ENCODE results near the gene FLII. TPM values are rescaled to one million over a fixed set of nuclear protein-coding genes. Genes with fewer than 3 reads are reported as not detected.
"Not testable (repeated sequence)": the region's sequence is repeated elsewhere in the genome, so short reads cannot be mapped to it uniquely, and the experiment has no call there.

The FLII gene
- total RNA-seq, 1 experiment from 2014 or later = 203 TPM

GRCh38 chr17:18233803-18234518 lies 24.6 kb downstream of the FLII start:
- no peak overlapping the region for H3K4me3 ChIP-seq
- DNase-seq = no peak
- no peaks in the 10 kb centered on the region for H3K27me3 ChIP-seq
- no peaks in the 10 kb centered on the region for H3K9me3 ChIP-seq
- H3K36me3 ChIP-seq = no peaks in the 10 kb centered on the region

GRCh38 chr17:18231164-18231563 lies 27.4 kb downstream of the FLII start:
- H3K9me3 ChIP-seq = no peaks in the 10 kb centered on the region
- no peak for DNase-seq
- H3K27me3 ChIP-seq = no peaks in the 10 kb centered on the region
- H3K4me3 ChIP-seq = no peak overlapping the region
- no peaks in the 10 kb centered on the region for H3K36me3 ChIP-seq

- Histone ChIP-seq H3K9me3 (no peaks in the 10 kb centered on the region), H3K27me3 (no peaks in the 10 kb centered on the region), H3K4me3 (no peak overlapping the region), H3K36me3 (no peaks in the 10 kb centered on the region)
- no peak for DNase-seq
Measured at GRCh38 chr17:18230288-18231141, 28.0 kb downstream of the FLII start.

- Histone ChIP-seq H3K27me3 (no peaks in the 10 kb centered on the region), H3K4me3 (no peak overlapping the region), H3K36me3 (no peaks in the 10 kb centered on the region), H3K9me3 (no peaks in the 10 kb centered on the region)
- no peak for DNase-seq
Measured at GRCh38 chr17:18229771-18230170, 28.8 kb downstream of the FLII start.

DNA sequence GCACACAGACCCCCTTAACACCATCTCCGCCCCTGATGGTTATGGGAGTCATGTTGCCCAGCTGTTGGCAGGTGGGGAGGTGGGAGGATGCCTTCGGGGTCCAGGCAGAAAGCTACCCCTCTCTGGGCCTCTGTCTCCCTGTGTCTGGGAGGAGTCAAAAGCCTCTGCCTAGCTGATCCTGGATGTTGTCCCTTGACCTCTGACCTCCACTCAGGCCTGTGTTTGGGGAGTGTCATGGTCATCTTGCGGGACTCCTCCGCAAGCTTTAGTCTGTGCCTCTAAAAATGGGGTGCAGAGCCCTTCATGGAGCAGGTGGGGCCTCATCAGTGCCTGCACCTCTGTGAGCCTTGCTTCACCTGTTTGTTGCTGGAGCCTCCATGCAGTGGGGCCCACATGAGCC lies 29.3 kb downstream of the FLII start:
- Histone ChIP-seq H3K9me3 (no peaks in the 10 kb centered on the region), H3K4me3 (no peak overlapping the region), H3K36me3 (no peaks in the 10 kb centered on the region), H3K27me3 (no peaks in the 10 kb centered on the region)
- no peak for DNase-seq

DNA sequence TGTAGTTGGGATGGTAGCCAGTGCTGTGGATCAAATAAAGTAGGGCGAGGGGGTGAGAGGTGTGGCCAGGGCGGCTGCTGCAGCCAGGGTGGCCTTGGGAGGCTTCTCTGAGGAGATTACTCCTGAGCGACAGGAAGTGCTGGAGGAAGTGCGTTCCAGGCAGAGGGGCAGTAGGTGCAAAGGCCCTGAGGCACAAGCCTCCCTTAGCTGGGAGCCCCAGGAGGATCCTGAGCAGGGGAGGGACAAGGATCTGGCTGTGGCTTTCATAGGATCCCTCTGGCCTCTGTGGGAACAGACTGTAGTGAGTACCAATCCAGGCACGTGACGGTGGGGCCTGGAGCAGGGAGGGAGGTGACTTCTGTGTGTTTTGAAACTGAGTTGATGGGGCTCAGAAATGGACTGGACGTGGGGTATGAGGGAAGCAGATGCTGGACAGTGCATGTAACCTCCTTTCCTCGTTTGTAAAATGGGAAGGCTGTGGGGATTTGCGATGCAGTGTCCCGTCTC lies 30.3 kb downstream of the FLII start:
- no peaks in the 10 kb centered on the region for H3K9me3 ChIP-seq
- H3K4me3 ChIP-seq = no peak overlapping the region
- no peak for DNase-seq
- no peaks in the 10 kb centered on the region for H3K27me3 ChIP-seq
- no peaks in the 10 kb centered on the region for H3K36me3 ChIP-seq

DNA sequence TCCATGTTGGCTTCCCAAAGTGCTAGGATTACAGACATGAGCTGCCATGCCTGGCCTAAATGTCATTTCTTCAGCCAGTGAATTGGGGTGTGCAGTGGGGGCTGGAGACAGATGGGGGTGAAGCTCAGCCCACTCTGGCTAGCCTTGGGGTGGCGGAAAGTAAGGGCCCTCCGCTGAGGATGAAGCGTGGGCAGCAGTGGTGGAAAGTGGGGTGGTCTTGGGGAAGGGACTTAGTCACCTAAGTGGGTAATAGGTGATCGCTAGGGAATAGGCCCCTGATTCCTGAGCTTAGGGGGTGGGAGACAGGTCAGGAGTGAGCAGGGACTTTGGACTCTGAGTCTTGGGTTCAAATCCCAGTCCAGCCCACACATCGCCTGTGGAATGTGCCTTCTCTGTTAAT lies 30.9 kb downstream of the FLII start:
- DNase-seq = no peak
- H3K9me3 ChIP-seq = no peaks in the 10 kb centered on the region

DNA sequence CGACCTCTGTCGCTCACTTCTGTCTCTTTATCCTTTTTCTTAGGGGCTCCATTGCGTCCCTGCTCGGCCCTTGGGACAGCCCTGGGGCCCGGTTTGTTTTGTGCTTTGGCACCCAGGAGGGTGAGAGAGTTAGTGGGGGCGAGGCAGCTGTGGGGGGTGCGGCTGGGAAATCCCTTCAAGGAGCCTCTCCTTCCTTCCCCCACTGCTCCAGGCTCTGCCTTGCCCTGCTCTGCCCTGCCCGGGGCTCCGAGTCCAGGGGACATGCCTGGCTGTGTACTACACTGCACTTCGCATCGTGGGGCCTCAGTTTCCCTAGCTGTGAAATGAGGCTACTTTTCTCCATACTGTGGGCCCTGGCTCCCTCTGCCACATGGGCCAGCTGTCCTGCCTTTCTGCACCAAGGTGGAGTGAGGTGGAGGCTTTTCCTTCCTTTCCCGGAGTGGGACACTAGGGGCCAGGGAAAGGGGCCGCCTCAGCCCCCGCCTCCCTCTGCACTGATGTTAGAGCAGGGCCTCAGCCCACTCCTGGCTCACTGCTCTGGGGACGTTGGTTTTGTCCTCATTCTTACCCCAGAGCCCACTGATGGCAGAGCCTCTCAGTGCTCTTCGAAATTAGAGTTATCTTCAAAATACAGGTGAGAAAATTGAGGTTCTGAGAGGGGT lies 32.1 kb downstream of the FLII start:
- Histone ChIP-seq H3K27me3 (no peaks in the 10 kb centered on the region), H3K4me3 (peak overlapping the region; percentile 59), H3K9me3 (no peaks in the 10 kb centered on the region), H3K36me3 (no peaks in the 10 kb centered on the region)
- DNase-seq = no peak

More for the DNA sequence above, 30.9 kb downstream of the FLII start:
- H3K36me3 ChIP-seq = no peaks in the 10 kb centered on the region
- H3K4me3 ChIP-seq = no peak overlapping the region
- H3K27me3 ChIP-seq = no peaks in the 10 kb centered on the region

DNA sequence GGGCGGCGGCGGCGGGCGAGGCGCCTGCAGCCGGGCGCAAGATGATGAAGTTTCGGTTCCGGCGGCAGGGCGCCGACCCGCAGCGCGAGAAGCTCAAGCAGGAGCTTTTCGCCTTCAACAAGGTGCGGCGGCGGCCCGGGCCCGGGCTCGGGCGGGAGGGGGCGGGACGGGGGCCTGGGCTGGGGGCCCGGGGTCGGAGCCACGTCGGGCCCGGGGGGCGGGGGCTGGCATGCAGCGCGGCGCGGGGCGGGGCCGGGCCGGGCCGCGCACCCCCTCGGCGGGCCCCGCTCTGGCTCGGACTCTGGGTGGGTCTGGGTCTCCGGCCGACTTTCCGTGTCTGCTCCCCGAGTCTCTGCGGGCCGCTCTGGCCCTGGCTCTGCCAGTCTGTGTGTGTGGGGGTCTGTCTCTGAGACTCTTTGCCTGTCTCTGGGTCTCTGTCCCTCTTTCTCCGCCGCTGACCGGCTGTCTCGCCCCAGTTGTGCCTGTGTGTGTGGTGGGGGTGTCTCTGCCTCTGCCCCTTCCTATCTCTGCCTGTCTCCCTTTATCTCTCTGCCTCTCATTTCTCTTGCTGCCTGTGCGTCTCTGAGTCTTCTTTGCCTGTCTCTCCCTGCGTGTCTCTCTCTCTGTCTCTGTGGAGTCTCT lies 32.8 kb downstream of the FLII start:
- Histone ChIP-seq H3K36me3 (no peaks in the 10 kb centered on the region), H3K9me3 (no peaks in the 10 kb centered on the region), H3K27me3 (no peaks in the 10 kb centered on the region), H3K4me3 (peak overlapping the region; percentile 59)
- DNase-seq = no peak

DNA sequence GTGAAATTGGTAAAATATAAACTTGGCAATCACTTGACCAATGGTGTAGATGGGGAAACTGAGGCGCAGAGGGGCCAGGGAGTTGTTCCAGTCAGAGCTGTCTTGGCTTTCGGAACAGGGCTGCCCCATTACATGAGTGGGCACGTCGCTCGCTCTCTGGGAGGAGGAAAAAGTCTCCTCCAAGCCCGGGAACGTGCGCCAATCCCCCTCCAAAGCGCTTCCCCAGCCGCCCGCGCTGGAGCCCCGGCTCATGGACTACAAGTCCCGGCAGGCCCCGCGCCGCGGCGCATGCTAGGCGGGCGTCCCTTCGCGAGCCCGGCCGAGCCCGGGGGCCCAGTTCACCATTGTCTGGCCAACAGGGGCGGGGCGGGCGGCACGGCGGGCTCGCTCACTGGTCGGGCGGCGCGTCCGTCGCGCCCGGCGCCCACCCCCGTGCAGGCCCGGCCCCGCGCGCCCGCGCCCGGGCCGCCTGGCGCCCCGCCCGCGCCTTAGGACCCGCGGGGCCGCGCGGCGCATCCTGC lies 33.4 kb downstream of the FLII start, which contains the start of gene LLGL1:
TSS of gene LLGL1 (plus strand) at position 515 of the 521 bp plus-strand sequence. CDS start 48 bp downstream, outside the sequence.
- Histone ChIP-seq H3K9me3 (no peaks in the 10 kb centered on the region), H3K27me3 (no peaks in the 10 kb centered on the region), H3K4me3 (peak within 1 kb of the TSS; percentile 59), H3K36me3 (no peaks in the 10 kb centered on the region)
- DNase-seq = peak; percentile 92

DNA sequence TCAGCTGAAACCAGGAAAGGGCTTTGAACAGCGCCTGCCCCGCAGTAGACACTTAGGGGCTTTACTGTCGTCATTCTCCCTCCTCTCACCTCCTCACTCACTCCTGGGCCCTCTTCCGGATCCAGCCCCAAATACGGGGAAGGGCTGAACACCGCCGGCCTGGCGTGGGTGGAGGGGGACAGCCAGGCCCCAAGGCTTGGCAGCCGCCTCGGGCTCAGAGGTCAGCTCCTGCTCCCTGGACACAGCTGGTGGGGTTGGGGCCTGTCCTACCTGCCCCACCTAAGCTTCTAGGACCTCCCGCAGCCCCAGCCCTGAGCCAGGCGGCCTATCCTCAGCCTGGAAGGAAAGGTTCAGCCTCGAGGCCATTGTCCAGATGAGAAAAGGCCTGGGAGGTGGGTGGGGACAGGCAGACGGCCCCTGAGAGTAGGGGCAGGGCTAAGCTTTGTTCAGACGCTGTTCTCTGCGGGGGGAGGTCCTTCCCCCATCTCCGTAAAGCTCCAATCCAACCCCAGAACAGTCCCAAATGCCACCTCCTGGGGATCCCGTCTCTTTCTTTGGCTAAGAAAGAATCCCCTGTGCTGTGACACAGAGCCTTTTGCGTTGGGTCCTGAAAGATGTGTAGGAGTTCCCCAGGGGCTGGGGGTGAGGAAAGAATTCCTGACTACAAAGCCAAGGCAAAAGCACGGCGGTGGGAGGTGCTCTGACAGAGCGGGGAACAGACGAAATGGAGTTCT lies 34.0 kb downstream of the FLII start:
- Histone ChIP-seq H3K9me3 (no peaks in the 10 kb centered on the region), H3K27me3 (no peaks in the 10 kb centered on the region), H3K4me3 (peak overlapping the region; percentile 33), H3K36me3 (no peaks in the 10 kb centered on the region)
- no peak for DNase-seq

- no peaks in the 10 kb centered on the region for H3K27me3 ChIP-seq
- H3K4me3 ChIP-seq = no peak overlapping the region
- no peaks in the 10 kb centered on the region for H3K36me3 ChIP-seq
- no peaks in the 10 kb centered on the region for H3K9me3 ChIP-seq
- DNase-seq = no peak
Measured at GRCh38 chr17:18224053-18224386, 34.5 kb downstream of the FLII start.

GRCh38 chr17:18218756-18219415 lies 39.7 kb downstream of the FLII start:
- Histone ChIP-seq H3K4me3 (no peak overlapping the region), H3K9me3 (no peaks in the 10 kb centered on the region), H3K36me3 (no peaks in the 10 kb centered on the region), H3K27me3 (no peaks in the 10 kb centered on the region)
- DNase-seq = peak; percentile 62

DNA sequence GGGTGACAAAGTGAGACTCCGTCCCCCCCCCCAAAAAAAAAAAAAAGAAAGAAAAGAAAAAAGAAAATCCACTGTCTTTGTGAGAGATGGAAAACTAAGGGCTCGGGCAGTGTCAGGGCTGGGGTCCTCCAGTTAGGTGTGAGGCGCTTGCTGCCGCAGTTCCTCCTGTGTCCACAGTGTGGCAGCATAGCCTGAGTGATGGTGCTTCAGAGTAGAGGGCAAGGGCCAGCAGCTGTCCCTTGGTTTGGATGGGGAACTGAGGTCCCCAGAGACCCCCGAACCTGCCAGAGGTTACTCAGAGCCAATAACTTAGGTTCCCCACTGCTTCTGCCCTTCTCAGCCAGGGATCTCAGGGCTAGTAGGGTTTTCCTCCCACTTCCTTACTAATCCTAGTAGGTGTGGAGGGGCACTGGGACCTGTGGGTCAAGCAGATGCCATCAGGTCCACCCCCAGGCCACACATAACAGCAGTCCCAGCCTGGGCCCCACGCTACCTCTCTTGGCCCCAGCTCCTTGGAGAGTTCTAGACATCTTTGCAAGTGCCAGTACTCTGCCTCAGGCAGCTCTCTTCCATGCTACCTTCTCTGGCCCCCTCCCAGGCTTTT lies 41.0 kb downstream of the FLII start:
- Histone ChIP-seq H3K36me3 (no peaks in the 10 kb centered on the region), H3K27me3 (no peaks in the 10 kb centered on the region), H3K4me3 (no peak overlapping the region), H3K9me3 (no peaks in the 10 kb centered on the region)
- peak; percentile 46 for DNase-seq

- H3K9me3 ChIP-seq, H3K4me3 ChIP-seq, H3K36me3 ChIP-seq, DNase-seq, H3K27me3 ChIP-seq: not testable (repeated sequence)
Measured at GRCh38 chr17:18216906-18217305, 41.6 kb downstream of the FLII start.

Data from MG63 (cell line).